Progenitor cell of endocrine pancreas (in vitro differentiated cells): ENCODE results near the gene TYSND1. TPM values are rescaled to one million over a fixed set of nuclear protein-coding genes. Genes with fewer than 3 reads are reported as not detected.

Experiments used
- DNase-seq: peaks from one replicate; pipeline ENCODE4 v3.0.0; 2021; ENCODE audit warnings: low spot score; ENCODE audit not compliant: unreplicated experiment
- H3K27ac Mint-ChIP-seq: 2 replicates; pipeline ENCODE4 v1.8.0; 2021; ENCODE audit warnings: mild to moderate bottlenecking, moderate library complexity, mixed read lengths
- H3K27me3 Mint-ChIP-seq: 2 replicates; pipeline ENCODE4 v1.8.0; 2021; ENCODE audit warnings: mixed read lengths
- H3K36me3 Mint-ChIP-seq: 2 replicates; pipeline ENCODE4 v1.8.0; 2022; ENCODE audit warnings: mixed read lengths; ENCODE audit not compliant: insufficient read depth
- H3K4me1 Mint-ChIP-seq: 2 replicates; pipeline ENCODE4 v1.8.0; 2021; ENCODE audit warnings: low read depth, mixed read lengths
- H3K4me3 Mint-ChIP-seq: 2 replicates; pipeline ENCODE4 v1.8.0; 2021; ENCODE audit warnings: low read depth, mild to moderate bottlenecking, moderate library complexity, mixed read lengths
- H3K9me3 Mint-ChIP-seq: 2 replicates; pipeline ENCODE4 v1.8.0; 2021; ENCODE audit warnings: low read depth, mixed read lengths
- CTCF ChIP-seq: fragments of 200-600 bp; sonication (generic); IDR thresholded peaks from one replicate; pipeline ENCODE4 v1.5.0; 2021; ENCODE audit warnings: antibody characterized with exemption, mild to moderate bottlenecking; ENCODE audit not compliant: unreplicated experiment
- total RNA-seq: library from RNA; stranded (reverse); gene quantifications from 2 replicates; pipeline ENCODE4 v1.2.1, GENCODE V29; 2021

Gene TYSND1
- total RNA-seq, 1 donor from 2014 or later, result 12.6 TPM

- H3K4me3 Mint-ChIP-seq, result no peak overlapping the region
- DNase-seq, result no peak
- TF ChIP-seq CTCF, result no peak
- peaks cover 14% of the 10 kb centered on the region for H3K36me3 Mint-ChIP-seq
- peaks cover 12% of the 10 kb centered on the region for H3K4me1 Mint-ChIP-seq
- no peaks in the 10 kb centered on the region for H3K9me3 Mint-ChIP-seq
- H3K27ac Mint-ChIP-seq, result no peak overlapping the region
- H3K27me3 Mint-ChIP-seq, result no peaks in the 10 kb centered on the region
Observed at GRCh38 chr10:70120417-70120816, 26.1 kb downstream of the TYSND1 start.

GRCh38 chr10:70119623-70120022 is 26.9 kb downstream of the TYSND1 start:
- Mint-ChIP-seq H3K27me3 (no peaks in the 10 kb centered on the region), H3K9me3 (no peaks in the 10 kb centered on the region), H3K36me3 (peaks cover 12% of the 10 kb centered on the region), H3K4me3 (no peak overlapping the region), H3K27ac (no peak overlapping the region), H3K4me1 (peaks cover 12% of the 10 kb centered on the region)
- TF ChIP-seq CTCF, result no peak
- DNase-seq, result no peak

DNA sequence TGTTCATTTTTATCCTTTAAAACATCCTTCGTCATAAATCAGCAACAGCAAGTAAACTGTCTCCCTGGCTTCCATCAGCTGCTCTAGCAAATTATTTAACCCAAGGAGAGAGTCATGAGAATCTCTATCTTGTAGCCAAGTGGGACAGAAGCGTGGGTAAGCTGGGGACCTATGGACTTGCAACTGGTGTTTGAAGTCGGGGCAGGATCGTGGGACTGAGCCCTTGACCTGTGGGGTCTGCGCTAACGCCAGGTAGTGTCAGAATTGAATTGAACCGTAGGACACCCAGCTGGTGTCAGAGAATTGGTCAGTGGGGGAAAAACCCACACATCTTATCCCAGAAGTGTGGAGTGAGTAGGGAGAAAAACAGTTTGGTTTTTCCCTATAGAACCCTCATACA is 27.3 kb downstream of the TYSND1 start:
- Mint-ChIP-seq H3K9me3 (no peaks in the 10 kb centered on the region), H3K27ac (no peak overlapping the region), H3K4me3 (no peak overlapping the region), H3K36me3 (peaks cover 12% of the 10 kb centered on the region), H3K27me3 (no peaks in the 10 kb centered on the region), H3K4me1 (peaks cover 12% of the 10 kb centered on the region)
- TF ChIP-seq CTCF, result no peak
- no peak for DNase-seq

- H3K27ac Mint-ChIP-seq, result no peak overlapping the region
- H3K36me3 Mint-ChIP-seq, result peaks cover 18% of the 10 kb centered on the region
- peaks cover 12% of the 10 kb centered on the region for H3K4me1 Mint-ChIP-seq
- no peaks in the 10 kb centered on the region for H3K27me3 Mint-ChIP-seq
- H3K4me3 Mint-ChIP-seq, result no peak overlapping the region
- DNase-seq, result no peak
- H3K9me3 Mint-ChIP-seq, result no peaks in the 10 kb centered on the region
- no peak for TF ChIP-seq CTCF
Observed at GRCh38 chr10:70118196-70118595, 28.3 kb downstream of the TYSND1 start.

GRCh38 chr10:70117646-70118045 is 28.9 kb downstream of the TYSND1 start:
- Mint-ChIP-seq H3K9me3 (no peaks in the 10 kb centered on the region), H3K27ac (no peak overlapping the region), H3K4me3 (no peak overlapping the region), H3K27me3 (no peaks in the 10 kb centered on the region), H3K36me3 (peaks cover 20% of the 10 kb centered on the region), H3K4me1 (peaks cover 12% of the 10 kb centered on the region)
- TF ChIP-seq CTCF, result no peak
- DNase-seq, result no peak
